CD4-positive, alpha-beta T cell treated with Interleukin-17A for 4 hours (primary cell): Measurements from ENCODE around the gene EDN3.

Experiments
- DNase-seq: peaks from one replicate; pipeline ENCODE4 v3.0.0-alpha.2; 2020; ENCODE audit warnings: mixed read lengths

EDN3 gene, protein sequence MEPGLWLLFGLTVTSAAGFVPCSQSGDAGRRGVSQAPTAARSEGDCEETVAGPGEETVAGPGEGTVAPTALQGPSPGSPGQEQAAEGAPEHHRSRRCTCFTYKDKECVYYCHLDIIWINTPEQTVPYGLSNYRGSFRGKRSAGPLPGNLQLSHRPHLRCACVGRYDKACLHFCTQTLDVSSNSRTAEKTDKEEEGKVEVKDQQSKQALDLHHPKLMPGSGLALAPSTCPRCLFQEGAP

DNA sequence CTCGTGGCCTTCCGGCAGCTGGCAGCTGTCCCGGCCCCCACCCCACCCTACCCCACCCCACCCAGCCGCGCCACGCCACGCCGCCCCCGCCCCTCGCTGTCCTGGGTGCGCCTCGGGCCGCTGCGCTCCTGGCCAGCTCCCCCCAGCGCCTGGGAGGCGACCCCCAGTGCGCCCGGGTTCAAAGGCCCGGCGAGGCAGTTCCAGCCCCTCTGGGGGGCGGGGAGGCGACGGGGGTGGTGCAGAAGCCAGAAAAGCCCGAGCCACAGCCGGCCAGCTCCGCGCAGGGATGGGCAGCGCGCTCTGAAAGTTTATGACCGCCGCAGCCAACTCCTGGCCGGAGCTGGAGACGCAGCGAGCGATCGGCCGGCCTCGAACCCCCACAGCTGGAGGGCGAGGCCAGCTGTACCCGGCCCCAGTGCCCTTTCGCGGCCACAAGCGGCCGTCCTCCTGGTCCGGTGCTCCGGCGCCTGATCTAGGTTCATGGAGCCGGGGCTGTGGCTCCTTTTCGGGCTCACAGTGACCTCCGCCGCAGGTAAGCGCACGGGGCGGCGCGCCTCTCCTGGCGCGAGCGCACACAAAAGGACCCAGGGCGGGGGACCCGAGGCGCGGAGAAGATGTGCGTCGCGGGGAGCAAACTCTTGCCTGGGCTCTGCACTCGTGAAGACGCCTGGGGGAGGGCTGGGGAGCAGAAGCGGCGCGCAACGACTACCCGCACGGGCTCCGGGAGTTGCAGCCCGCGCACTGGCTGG lies at the start of gene EDN3:
TSS of gene EDN3 (plus strand) at position 279 of the 749 bp plus-strand sequence. CDS start at position 481, 202 bp downstream.
- no peak for DNase-seq

GRCh38 chr20:59253325-59253724 lies 47.1 kb upstream of the EDN3 start:
- DNase-seq = peak; percentile 24

- peak; percentile 43 for DNase-seq
These were observed 46.6 kb upstream of the EDN3 start for GRCh38 chr20:59253779-59254319.

DNA sequence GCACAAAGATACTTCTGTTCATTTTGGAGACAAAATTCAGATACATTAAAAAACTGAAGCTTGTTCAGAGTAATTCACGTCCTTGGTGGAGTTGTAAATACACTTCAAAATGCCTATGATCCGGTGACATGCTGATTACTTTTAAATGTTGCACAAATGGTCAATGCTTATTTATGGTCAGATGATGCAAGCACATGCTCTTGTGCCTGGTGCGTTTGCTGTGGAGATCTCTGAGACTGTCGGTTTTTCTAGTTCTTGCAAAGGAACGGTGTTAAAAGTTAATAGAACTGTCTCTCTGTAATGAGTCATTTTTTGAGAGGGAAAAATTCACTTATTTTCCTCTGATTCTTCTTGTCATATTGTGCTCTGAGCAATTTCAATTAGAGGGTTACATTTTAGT lies 45.2 kb upstream of the EDN3 start:
- DNase-seq = no peak

GRCh38 chr20:59258221-59258621 lies 42.2 kb upstream of the EDN3 start:
- DNase-seq = peak; percentile 10

GRCh38 chr20:59259946-59260345 lies 40.5 kb upstream of the EDN3 start:
- DNase-seq = no peak

GRCh38 chr20:59265298-59265697 lies 35.1 kb upstream of the EDN3 start:
- no peak for DNase-seq

DNA sequence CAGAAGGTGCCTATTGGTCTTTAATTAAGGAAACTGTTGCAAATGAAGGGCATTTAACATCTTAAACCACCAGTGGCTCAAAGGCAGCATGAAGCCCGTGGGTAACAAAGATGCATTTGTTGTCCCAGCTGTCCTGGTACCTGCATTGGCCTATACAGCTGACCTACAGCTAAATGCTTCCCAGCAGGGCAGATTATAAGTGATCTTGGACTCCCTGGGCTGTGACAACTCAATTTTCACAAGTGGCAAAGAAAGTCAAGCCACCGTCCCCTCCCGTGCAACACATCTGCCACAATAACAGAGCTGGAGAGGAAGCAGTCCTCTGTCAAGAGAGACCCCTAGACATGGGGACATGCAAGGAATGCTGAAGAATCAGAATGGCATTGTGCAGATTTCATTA lies 31.5 kb upstream of the EDN3 start:
- no peak for DNase-seq

DNA sequence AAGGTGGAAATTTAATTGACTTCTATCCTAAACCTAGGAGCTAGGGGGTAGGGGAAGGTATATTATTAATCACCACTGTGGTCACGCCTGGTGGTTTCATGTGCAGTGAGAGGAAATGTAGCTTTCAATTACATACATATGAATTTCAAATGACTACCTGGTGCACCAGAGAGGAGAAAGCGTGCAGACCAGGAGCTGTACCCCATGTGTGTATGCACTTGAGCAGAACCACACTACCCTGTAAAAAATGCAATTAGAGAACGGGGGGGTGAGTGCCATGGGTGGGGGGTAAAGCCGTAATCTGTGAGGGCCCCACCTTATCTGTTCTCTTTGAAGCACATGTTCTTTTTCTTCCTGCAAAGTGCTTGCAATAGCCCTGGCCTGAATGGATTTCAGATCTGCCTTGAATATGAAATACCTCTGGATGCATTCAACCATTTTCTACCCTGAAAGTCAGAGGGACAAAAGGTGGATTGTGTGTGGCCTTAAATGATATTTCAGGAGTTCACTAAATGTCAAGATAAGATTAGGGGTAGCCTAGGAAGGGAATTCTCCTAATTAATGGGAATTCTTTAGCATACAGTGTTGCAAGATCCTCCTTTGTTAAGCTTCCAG lies 30.9 kb upstream of the EDN3 start:
- no peak for DNase-seq

DNA sequence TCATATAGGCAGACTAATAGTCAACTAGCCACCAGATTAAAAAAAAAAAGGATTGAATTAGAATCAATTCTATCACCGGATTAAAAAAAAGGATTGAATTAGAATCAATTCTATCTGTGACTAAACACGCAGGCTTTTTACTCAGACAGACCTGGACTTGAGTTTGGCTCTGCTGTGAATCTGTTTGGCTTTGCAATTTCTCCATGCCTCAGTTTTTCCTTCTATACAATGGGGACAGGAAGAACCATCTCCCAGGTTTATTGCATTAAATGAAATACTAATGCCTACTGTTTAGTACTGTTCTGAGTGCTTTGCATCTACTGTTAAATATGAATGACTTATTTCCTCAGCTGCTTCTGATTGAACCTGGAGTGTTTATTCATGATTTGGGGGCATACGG lies 30.0 kb upstream of the EDN3 start:
- DNase-seq = no peak

DNA sequence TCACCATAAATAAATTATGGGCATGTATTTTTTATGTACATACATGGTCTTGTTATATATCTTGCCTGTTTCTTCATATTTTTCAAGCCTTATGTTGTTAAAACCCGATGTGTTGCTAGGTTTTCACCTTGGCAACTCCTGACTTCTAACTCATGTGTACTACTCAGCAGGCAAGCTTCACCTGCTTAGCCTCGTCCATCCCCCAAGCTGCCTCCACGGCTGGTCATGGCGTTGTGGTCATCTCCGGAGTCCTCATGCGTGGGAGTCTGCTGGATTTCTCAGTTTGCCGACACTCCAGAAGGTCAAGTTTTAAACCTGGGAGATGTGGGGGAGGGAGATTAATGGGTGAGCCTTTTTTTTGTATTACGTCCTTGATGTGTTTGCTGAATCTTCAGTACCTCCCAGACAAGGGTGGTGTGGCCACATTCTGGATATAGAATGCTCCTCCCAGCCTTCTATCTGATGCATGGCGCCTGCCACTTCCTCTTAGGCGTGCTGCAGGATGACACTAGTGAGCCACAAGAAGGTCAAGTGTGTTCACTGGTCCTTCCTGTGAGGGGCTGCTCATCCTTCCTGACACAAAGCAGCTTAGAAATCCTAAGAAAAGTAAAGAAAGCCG lies 26.6 kb upstream of the EDN3 start:
- peak; percentile 11 for DNase-seq

DNA sequence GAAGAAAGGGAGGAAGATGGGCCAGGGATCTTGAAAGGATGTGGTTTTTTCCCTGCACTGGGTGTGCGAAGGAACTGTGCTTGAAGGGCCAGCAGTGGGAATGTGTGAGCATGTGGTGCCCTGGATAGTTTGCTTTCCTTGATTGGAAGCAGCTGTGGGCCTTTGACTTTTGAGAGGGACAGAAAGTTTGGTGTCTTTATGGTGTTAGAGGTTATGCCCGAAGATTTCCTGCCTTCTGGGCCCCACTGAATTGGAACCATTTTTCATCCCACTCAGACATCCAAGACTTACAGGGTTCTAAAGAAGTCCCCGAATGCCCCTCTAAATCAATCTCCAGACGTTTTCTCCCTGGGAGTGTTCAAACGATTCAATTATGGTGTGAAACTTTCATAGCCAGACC lies 23.5 kb upstream of the EDN3 start:
- no peak for DNase-seq

DNA sequence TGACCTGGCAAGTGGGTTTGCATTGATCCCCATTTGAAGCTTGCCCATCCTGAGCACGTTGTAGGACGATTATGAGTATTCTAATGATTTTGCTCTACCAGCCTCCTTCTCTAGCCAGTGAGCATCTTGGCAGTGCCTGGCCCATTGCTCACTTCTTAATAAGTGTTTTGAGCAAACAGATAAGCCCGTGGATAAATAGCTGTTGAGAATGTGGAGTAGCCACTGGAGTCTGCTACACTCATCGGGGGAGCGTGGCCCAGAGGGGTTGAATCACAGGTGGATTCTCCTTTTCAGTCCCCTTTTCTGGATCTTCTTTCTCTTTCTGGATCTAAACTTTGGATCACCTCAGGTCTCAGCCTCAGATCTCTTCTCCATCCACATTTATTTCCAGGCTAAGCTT lies 15.9 kb upstream of the EDN3 start:
- no peak for DNase-seq

DNA sequence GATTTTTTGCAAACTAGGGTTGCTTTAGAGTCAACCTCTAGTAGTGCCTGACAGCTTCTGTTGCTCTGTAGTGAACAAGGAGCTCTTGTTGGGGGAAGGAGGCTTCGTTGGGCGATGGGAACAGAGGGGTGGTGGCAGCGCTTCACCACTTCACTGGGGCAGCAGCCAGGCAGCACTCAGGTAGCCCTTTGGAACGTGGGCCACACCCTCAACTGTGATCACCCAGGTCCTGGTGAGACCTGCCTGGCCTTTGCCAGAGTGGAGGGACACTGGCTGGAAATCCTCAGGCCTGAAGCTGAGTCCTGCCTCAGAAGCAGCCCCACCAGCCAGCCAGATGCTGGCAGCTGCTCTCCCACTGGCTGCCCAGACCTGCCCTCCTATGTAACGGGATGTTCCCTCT lies 10.4 kb upstream of the EDN3 start:
- no peak for DNase-seq

- no peak for DNase-seq
These were observed 8.5 kb upstream of the EDN3 start for GRCh38 chr20:59291740-59292383.

GRCh38 chr20:59295531-59295930 lies 4.9 kb upstream of the EDN3 start:
- DNase-seq = no peak

DNA sequence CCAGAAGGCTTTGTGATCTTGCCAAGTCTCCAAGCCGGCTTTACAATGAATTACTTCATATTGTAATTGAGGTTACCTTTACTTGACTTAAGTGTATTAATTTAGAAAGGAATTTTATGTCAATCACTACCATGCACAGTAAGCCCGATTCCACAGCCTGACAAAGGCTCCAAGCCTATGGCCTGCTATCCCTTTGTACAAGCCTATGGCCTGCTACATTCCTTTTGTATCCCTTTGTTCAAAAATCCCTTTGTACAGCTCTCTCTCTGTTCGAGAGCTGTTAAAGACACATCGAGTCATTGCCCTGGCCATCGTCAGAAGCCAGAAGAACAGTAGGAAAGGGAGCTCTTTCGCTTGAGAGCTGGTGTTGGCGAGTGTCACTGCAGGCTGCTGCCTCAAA lies 2.7 kb upstream of the EDN3 start:
- no peak for DNase-seq

- no peak for DNase-seq
These were observed 472 bp upstream of the EDN3 start for GRCh38 chr20:59299945-59300332.

GRCh38 chr20:59301343-59302007 lies 1.1 kb downstream of the EDN3 start:
- DNase-seq = no peak

- no peak for DNase-seq
These were observed 5.7 kb downstream of the EDN3 start for GRCh38 chr20:59305908-59306655.

GRCh38 chr20:59307270-59307669 lies 6.9 kb downstream of the EDN3 start:
- DNase-seq = no peak
